HG02588 (cell line): ENCODE data around the gene UNC119.

Experiments used
- ATAC-seq: cut with Tn5 transposase; IDR thresholded peaks from one replicate; pipeline ENCODE4 v1.9.1; 2021; ENCODE audit warnings: mild to moderate bottlenecking, moderate library complexity; ENCODE audit not compliant: unreplicated experiment

Gene UNC119

DNA sequence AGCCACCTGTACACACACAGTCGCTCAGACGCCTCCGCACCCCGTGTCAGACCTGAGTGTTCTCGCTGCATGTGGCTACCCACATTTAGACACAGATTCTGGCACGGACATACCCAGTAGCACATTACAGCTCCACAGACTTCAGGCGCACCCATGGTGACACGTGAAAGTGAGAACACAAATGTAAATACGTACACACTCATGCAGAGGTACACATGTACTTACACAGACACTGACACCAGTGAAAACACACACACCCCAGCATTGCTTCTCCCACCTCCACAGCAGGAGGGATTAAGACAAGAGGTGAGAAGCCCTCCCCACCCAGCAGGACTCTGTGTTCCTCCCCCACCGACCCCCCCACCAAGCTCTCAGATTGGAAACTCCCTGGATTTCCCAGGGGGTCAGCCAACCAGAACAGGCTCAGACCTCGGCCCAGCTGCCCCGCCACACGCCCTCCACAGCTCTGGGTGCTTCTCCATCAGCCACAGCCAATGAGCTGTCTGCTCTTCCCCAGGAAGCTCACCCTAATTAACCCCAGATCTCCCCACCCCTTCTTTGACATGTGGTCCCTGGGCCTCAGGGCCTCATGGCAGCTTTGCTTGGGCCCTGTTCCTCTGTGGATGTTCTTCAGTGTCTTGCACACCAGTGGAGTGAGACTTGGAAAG lies 51.6 kb downstream of the UNC119 start:
- peak; percentile 64 for ATAC-seq

DNA sequence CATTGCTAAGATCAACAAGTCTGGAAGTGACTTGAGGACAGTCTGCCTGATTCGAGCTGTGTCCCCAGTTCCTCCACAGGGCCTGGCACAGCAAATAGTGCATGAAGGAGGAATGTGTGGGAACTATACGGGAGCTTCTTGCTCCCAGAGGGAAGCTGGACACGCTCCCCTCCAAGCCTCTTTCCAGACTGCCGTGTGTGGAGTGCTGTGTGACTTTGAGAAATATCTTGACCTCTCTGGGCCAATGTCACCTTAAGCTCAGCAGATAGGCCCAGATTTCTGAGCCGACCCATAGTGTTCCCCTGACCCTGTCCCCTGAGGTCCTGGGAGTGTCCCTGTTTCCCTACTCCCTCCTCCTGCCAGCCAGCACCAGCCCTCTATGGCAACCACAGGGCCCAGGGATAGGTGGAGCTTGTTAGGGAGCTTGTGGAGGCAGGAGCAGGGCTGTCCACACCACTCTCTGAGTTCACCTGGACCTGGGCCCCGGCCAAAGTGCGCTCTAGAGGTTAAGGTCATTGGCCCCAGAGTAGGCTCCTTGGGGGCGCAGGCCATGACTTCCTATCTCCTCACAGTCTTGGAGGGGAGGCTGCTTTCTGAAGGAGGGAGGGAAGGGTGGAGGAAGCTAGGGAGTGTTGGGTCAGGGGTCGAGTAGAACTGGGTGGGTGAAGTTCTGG lies 52.6 kb downstream of the UNC119 start:
- no peak for ATAC-seq

DNA sequence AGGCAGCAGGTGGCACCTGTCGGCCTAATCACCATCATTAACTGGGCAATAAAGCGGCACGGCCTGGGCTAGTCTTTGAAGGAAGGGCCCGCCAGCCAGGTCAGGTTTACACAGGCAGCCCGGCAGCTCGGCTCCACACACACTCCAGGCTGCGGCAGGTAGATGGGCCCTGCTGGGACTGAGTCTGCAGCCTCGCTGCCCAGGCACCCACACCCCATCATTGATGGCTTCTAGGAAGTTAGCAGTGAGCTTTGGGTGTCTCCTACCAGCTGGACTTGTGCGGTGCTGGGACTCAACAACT lies 53.1 kb downstream of the UNC119 start:
- ATAC-seq: no peak

DNA sequence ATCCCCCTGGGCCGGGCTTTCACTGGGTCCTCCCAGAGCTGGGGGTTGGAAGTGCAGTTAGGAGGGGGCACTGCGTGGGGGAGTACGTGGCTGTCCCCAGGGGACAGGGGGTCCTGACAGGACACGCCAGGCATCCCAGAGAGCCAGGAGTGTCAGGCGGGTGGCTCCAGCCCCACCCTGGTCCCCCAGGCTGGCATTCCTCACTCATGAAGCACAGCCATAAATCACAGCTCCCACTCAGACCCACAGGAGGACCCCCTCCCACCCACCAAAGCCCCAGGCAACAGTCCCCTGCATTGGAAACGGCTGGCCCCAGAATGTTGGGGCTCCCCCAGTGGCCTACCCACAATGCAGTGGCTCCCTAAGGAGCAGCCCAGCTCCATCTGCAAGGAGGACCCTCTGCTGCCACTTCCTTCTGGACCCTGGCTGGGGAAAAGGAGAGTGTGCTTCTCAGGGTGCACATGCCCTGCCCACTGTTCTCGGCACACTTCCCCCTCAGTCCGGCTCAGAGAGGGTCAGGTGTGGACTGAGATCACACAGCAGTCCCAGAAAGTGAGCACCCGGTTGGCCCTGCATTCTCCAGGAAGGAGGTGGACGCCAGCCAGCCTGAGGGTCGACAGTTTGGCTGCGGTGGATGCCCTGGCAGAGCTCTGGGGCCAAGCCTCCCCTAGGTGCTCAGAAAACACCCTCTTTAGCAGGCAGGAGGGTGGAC lies 53.6 kb downstream of the UNC119 start:
- ATAC-seq: no peak

DNA sequence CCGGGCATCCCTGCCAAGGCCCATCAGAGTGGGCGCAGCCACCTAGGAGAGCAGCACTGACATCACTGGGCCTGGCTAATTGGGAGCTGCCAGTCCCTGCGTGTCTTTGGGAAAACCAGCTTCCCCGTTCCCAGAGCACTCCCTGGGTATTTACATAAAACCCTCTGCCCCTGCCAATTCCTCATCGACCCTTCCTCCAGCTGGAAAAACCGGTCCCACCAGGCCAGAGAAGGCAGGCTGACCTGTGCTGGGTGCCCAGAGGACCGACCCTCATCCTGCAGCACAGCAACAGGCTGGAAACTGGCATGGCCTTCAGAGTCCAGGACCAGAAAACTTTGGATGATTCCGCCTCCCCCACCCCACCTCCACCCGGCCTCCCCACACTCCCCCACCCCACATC lies 54.5 kb downstream of the UNC119 start:
- no peak for ATAC-seq
